Activated naive CD4-positive, alpha-beta T cell treated with anti-CD3 and anti-CD28 coated beads for 36 hours (primary cell): Measurements from ENCODE around the gene CYP2W1. TPM values are rescaled to one million over a fixed set of nuclear protein-coding genes. Genes with fewer than 3 reads are reported as not detected.

Source experiments
- CTCF ChIA-PET: fragments of 350-600 bp; sonication (Branson Sonifier 250); formaldehyde crosslinking; loops from one replicate; lab custom pipeline; 2021; ENCODE audit warnings: antibody characterized with exemption; lab: Charles Lee
- DNase-seq: peaks from one replicate; pipeline ENCODE4 v3.0.0-alpha.2; 2020
- H3K27ac Mint-ChIP-seq: one replicate; pipeline ENCODE4 v1.8.0; 2021; ENCODE audit warnings: mild to moderate bottlenecking, mixed read lengths
- H3K27me3 Mint-ChIP-seq: one replicate; pipeline ENCODE4 v1.8.0; 2021; ENCODE audit warnings: low read depth, mixed read lengths
- H3K36me3 Mint-ChIP-seq: one replicate; pipeline ENCODE4 v1.8.0; 2021; ENCODE audit warnings: low read depth, mixed read lengths
- H3K4me1 Mint-ChIP-seq: one replicate; pipeline ENCODE4 v1.8.0; 2021; ENCODE audit warnings: low read depth, mixed read lengths
- H3K4me3 Mint-ChIP-seq: one replicate; pipeline ENCODE4 v1.8.0; 2021; ENCODE audit warnings: mild to moderate bottlenecking, moderate library complexity, mixed read lengths
- H3K9me3 Mint-ChIP-seq: one replicate; pipeline ENCODE4 v1.8.0; 2021; ENCODE audit warnings: mixed read lengths
- intact Hi-C: fragments of 100-400 bp; cut with micrococcal nuclease; formaldehyde crosslinking; loops from one replicate; pipeline ENCODE4 v1.15.1; 2023
- total RNA-seq, 2 experiments: library from RNA; stranded (reverse); gene quantifications; one replicate each; pipeline ENCODE4 v1.2.3, GENCODE V29; 2021

CYP2W1 gene
- total RNA-seq, 2 experiments from 2014 or later: not detected

DNA sequence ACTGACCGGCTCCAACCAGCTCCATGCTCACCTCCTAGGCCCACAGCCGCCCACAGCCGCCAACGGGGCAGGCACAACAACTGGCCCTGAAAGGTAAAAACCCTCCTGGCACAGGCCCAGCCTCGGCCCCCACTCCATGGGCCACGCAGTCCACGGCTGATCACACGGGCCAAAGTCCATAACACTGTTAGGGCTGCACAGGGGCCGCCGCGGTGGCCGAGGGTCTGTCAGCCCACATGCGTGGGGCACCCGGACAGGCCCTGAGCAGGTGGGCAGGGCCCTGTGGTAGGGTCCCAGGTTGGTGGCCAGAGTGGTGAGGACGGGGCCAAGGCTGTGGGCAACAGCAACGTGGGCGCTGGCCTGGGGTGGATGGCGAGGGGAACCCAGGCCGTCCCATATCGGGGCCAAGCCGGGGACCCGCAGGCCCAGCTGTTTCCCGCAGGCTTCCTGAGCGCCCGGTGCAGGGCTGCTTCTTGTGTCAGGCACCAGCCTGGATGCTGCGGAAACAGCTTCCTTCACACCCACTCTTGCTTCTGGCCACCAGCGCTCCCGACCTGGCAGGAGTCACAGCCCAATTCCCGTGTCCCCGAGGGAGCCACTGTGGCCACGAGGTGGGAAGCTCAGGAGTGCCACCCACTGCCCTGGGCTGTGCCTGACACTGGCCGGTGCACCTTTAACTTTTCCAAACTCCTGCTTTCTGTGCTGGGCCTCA, 29.2 kb downstream of the CYP2W1 start:
- CTCF ChIA-PET: interaction anchor here (1.7 kb wide), 1 partner anchor 19 kb away, joined by 3 read pairs; no protein-coding TSS in a partner anchor
- Mint-ChIP-seq H3K36me3 (peaks cover 4% of the 10 kb centered on the region), H3K9me3 (no peaks in the 10 kb centered on the region), H3K27me3 (no peaks in the 10 kb centered on the region), H3K4me3 (no peak overlapping the region), H3K27ac (no peak overlapping the region), H3K4me1 (peaks cover 12% of the 10 kb centered on the region)
- intact Hi-C loops: no loop called here
- no peak for DNase-seq

DNA sequence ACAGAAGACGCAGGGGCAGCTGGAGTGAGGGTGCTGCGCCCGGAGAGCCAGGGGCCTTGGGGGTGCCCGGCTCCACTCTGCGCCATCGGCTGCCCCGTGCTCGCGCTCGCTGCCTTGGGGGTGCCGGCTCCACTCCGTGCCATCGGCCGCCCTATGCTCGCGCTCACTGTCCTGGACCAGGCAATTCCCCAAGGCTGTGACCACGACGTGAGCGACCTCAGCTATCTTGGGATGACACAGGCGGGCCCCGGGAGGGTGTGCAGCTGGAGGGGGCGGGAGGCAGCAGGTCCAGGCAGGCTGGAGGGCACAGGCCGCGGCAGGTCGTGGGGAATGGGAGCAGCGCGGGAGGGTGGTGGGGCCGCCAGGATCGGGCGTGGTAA, 29.7 kb downstream of the CYP2W1 start:
- intact Hi-C loops: no loop called here
- CTCF ChIA-PET: interaction anchor here (1.7 kb wide), 1 partner anchor 20 kb away, joined by 3 read pairs; no protein-coding TSS in a partner anchor
- Mint-ChIP-seq H3K4me3 (no peak overlapping the region), H3K27me3 (no peaks in the 10 kb centered on the region), H3K9me3 (no peaks in the 10 kb centered on the region), H3K27ac (no peak overlapping the region), H3K4me1 (peaks cover 12% of the 10 kb centered on the region), H3K36me3 (peaks cover 4% of the 10 kb centered on the region)
- no peak for DNase-seq

DNA sequence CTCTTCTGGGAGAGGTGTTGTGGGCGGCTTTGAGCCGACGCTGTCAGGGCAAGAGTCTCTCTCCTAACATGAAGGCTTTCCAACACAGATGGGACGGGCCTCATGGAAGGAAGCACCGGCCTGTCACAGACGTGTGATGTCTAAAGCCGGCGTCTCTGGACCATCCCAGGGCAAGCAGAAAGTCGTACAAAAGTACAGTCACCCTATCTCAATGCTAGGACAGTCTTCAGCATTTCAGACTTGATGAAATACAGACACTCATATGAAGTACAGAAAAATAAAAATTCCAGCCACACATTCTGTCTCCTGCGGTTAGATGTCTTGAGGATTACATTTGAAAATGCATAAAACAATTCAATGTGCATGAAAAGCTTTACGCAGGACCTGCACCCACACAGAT, 30.6 kb downstream of the CYP2W1 start:
- no peak overlapping the region for H3K27ac Mint-ChIP-seq
- H3K4me3 Mint-ChIP-seq: no peak overlapping the region
- intact Hi-C loops: no loop called here
- CTCF ChIA-PET: no interaction called here
- H3K36me3 Mint-ChIP-seq: peaks cover 5% of the 10 kb centered on the region
- H3K4me1 Mint-ChIP-seq: peaks cover 19% of the 10 kb centered on the region
- DNase-seq: no peak
- no peaks in the 10 kb centered on the region for H3K27me3 Mint-ChIP-seq
- no peaks in the 10 kb centered on the region for H3K9me3 Mint-ChIP-seq

DNA sequence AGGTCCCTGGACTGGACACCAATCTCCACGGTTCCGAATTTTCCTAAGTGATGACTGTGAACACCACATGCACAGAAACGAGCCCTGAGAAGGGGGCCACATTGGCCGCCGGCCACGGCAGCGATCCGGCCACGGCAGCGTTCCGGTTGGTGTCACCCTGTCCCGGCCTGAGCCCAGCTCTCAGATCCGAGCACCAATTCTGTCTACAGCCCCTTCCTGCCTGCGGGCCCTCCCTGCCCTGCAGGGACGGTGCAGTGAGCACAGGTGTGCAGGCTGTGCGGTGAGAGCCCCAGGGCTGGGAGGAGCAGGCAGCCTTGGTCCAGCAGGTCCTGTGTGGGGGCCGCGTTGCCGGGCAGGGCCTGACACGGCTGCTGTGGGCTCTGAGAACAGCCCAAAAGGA, 31.7 kb downstream of the CYP2W1 start:
- Mint-ChIP-seq H3K36me3 (peaks cover 3% of the 10 kb centered on the region), H3K27me3 (no peaks in the 10 kb centered on the region), H3K9me3 (no peaks in the 10 kb centered on the region), H3K27ac (no peak overlapping the region), H3K4me3 (no peak overlapping the region), H3K4me1 (peaks cover 19% of the 10 kb centered on the region)
- no peak for DNase-seq
- CTCF ChIA-PET: no interaction called here
- intact Hi-C loops: no loop called here

DNA sequence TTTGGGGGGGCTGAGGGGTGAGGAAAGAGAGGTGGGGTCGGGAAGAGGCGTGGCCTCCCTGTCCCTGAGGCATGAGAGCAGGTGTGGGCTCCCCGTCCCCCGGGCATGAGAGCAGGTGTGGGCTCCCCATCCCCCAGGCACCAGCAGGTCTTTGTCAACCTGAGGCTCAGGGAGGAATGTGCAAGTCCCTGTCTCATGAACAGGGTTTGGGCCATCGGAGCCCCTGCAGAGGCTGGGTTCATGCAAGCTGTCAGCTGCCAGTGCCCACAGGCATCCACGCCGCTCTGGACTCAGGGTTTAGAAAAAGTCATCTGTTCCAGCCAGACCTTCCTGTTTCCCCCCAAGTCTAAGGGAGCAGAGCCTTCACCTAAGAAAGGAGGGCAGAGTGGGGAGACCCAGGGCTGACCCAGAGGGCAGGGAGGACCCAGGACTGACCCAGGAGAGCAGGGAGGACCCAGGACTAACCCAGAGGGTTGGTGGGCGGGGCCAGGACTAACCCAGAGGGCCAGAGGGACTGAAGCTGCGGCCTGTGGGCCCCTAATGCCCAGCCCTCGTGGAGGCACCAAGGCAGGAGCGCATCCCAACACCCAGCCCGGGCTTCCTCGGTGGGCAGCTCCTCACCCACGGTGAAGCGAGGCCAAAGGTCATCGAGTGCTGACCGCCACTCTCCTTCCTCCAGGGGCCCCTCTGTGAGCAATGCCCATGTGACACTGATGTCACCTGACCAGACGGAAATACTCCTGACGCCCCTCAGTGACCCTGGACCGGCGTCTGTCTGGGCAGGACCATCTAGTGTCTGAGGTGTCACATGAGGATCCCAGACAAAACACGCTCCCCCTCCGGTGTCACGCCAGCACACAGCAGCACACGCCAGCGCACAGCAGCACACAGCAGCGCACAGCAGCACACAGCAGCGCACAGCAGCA, 32.5 kb downstream of the CYP2W1 start:
- DNase-seq: no peak
- Mint-ChIP-seq H3K27me3 (no peaks in the 10 kb centered on the region), H3K27ac (no peak overlapping the region), H3K4me1 (peaks cover 19% of the 10 kb centered on the region), H3K36me3 (peaks cover 3% of the 10 kb centered on the region), H3K9me3 (no peaks in the 10 kb centered on the region), H3K4me3 (no peak overlapping the region)
- CTCF ChIA-PET: no interaction called here
- intact Hi-C loops: no loop called here

DNA sequence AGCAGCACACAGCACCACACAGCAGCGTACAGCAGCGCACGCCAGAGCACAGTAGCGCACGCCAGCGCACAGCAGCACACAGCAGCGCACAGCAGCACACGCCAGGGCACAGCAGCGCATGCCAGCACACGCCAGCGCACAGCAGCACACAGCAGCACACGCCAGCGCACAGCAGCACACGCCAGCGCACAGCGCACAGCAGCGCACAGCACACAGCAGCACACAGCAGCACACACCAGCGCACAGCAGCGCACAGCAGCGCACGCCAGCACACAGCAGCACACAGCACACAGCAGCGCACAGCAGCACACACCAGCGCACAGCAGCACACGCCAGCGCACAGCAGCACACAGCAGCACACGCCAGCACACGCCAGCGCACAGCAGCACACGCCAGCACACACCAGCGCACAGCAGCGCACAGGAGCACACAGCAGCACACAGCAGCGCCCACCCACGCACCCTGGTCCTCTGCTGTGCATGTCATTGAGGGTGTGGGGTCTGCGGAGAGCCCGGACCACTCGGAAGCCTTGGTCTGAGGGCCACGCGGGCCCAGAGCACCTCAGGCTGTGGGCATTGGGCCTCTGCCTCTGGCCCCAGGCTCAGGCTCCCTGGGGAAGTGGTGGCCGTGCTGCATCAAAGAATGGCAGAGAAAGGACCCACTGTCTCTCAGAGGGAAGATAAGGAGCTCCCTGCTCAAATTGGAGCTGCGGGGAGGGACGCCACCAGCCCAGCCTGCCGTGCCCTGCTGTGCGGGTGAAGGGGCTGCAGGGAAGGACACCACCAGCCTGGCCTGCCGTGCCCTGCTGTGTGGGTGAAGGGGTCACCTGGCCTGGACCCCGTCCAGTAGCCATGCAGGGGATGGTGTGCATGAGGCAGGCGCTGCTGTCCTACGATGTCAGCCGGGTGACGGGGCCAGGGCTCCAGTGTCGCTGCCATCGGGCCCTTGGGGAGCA, 33.9 kb downstream of the CYP2W1 start:
- Mint-ChIP-seq H3K27me3 (no peaks in the 10 kb centered on the region), H3K27ac (no peak overlapping the region), H3K4me3 (no peak overlapping the region), H3K4me1 (peaks cover 11% of the 10 kb centered on the region), H3K9me3 (peaks cover 6% of the 10 kb centered on the region), H3K36me3 (peaks cover 9% of the 10 kb centered on the region)
- no peak for DNase-seq
- intact Hi-C loops: no loop called here
- CTCF ChIA-PET: no interaction called here

DNA sequence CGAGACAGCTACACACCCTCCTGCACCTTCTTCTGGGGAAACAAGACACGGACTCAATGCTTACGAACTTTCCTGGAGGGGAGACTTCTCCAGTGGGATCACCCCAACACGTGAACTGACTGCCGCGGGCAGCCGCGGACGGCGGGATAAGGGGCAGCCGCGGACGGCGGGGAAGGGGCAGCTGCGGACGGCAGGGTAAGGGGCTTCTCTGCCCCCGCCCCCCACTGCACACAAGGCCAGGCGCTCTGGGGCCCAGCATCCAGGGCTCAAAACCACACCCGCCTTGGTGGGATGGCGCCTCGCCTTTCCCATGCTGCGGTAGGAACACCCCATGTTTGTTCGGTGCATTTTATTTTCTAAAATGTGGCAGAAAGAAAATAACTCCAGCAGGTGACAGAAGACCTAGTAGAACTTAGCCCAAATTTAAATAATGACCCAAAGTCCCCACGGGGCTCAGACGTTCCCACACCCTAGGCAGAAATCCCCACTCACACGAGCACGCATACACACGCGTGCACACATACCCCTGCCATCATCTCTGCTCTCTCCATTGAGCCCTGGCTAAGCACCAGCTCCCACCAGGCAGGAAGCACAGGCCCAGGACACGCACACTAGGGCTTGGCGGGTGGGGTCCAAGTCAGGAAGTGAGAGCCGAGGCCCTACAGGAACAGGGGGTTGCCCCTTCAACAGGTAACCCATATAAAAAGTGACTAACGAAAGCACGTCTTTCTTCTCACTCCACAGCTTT, 34.8 kb downstream of the CYP2W1 start:
- Mint-ChIP-seq H3K4me3 (no peak overlapping the region), H3K9me3 (peaks cover 6% of the 10 kb centered on the region), H3K27ac (peak overlapping the region; percentile 59), H3K36me3 (peaks cover 15% of the 10 kb centered on the region), H3K27me3 (no peaks in the 10 kb centered on the region), H3K4me1 (peaks cover 11% of the 10 kb centered on the region)
- intact Hi-C loops: no loop called here
- CTCF ChIA-PET: no interaction called here
- no peak for DNase-seq

DNA sequence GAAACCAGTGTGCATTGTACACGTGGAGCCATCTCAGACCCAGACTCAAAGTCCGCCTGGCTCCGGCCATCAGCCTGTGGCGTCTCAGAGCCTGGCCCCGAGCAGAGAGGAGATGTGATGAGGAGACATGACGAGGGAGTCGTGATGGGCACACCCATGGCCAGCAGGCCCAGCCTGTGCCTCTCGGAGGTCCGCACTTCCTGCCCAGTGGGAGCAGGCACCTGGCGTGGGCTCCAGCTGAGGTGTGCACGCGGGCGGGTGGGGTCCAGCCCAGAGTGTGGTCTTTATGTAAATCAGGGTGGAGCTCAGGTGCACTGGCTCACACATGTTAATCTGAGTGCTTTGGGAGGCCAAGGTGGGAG, 35.3 kb downstream of the CYP2W1 start:
- peaks cover 6% of the 10 kb centered on the region for H3K9me3 Mint-ChIP-seq
- H3K4me3 Mint-ChIP-seq: no peak overlapping the region
- H3K4me1 Mint-ChIP-seq: peaks cover 11% of the 10 kb centered on the region
- DNase-seq: no peak
- H3K27me3 Mint-ChIP-seq: no peaks in the 10 kb centered on the region
- peak overlapping the region; percentile 59 for H3K27ac Mint-ChIP-seq
- peaks cover 16% of the 10 kb centered on the region for H3K36me3 Mint-ChIP-seq
- intact Hi-C loops: no loop called here
- CTCF ChIA-PET: interaction anchor here (1.2 kb wide), 1 partner anchor 47 kb away, joined by 5 read pairs; no protein-coding TSS in a partner anchor

DNA sequence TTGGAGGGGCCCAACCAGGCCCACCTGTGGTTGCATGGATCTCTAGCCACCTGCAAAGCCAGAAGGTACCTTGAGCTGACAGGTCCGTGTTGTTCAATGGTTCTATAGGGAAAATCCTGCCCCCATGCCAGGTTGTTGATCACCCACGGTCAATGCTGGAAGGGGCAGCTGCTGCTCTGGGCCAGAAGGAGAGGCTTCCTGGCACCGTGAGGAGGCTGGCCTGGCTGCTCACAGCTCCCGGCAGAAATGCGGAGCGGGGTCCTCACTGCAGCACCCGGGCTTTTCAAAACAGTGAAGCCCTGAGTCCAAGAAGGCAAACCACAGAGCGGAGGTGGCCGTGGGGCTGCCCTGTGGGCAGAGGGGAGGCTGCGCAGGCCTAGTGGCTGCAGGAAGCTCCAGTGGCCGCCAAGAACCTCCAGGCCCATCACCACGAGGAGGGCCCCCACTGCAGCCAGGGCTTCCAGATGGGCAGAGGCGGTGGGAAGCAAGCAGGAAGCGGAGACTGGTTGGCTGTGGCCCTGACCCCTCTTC, 36.3 kb downstream of the CYP2W1 start:
- no peak overlapping the region for H3K27ac Mint-ChIP-seq
- H3K4me3 Mint-ChIP-seq: no peak overlapping the region
- peaks cover 6% of the 10 kb centered on the region for H3K9me3 Mint-ChIP-seq
- no peaks in the 10 kb centered on the region for H3K27me3 Mint-ChIP-seq
- CTCF ChIA-PET: interaction anchor here (0.5 to 1.2 kb wide), 2 partner anchors 14 to 46 kb away, joined by 4 to 5 read pairs; no protein-coding TSS in a partner anchor
- intact Hi-C loops: no loop called here
- peaks cover 8% of the 10 kb centered on the region for H3K4me1 Mint-ChIP-seq
- peaks cover 19% of the 10 kb centered on the region for H3K36me3 Mint-ChIP-seq
- DNase-seq: no peak

DNA sequence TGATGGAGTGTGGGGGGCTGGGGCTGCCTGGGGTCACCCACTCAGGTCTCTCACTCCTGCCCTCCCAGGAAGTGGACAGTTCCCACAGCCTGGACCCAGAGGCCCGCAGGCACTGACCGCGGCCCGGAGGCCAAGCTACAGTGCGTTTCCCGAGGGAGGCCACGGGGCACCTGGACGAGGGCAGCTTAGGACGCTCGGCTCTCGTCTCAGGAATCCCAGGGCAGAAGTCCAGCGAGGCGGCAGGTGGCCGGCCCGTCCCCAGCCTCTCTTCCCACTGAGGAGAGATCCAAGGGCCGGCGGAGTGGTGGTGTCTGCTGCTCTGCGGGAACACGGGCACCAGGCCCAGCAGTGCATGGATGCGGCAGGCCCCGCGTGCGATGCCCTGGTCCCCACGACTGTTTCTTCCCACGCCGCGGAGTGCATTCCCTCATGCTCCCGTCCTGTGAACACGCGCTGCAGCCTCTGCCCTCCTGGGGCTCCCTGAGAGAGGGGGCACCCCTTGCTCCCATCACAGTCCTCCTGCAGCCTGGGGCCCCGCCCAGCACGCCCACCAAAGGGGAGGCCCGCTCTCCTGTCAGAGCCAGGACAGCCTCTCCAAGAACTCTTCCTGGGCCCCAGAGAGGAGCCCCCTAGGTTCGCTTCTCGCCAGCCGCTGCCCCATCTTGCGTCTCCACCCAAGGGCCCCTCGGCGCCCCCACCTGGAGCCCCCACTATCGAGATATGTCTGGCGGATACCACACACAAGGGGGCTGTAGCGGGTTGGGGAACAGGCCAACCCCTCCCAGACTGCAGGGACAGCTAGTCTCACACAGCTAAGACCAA, 37.0 kb downstream of the CYP2W1 start:
- intact Hi-C loops: loop anchor here (1.0 kb wide), 1 partner anchor 45 kb away; no protein-coding TSS in a partner anchor
- Mint-ChIP-seq H3K36me3 (peaks cover 19% of the 10 kb centered on the region), H3K9me3 (peaks cover 6% of the 10 kb centered on the region), H3K27ac (no peak overlapping the region), H3K4me3 (no peak overlapping the region), H3K27me3 (no peaks in the 10 kb centered on the region), H3K4me1 (peaks cover 8% of the 10 kb centered on the region)
- CTCF ChIA-PET: interaction anchor here (1.0 to 1.2 kb wide), 2 partner anchors 27 to 45 kb away, joined by 4 to 5 read pairs; no protein-coding TSS in a partner anchor
- DNase-seq: no peak
